Stimulated activated CD4-positive, alpha-beta T cell treated with anti-CD3 and anti-CD28 coated beads, Interleukin-4, amount 100 ng/mL, for 1 hour (primary cell): Measurements from ENCODE around the gene SVOP.

Experiments used
- DNase-seq: peaks from one replicate; pipeline ENCODE4 v3.0.0-alpha.2; 2020

The SVOP gene

GRCh38 chr12:108973629-108974152, 47.2 kb downstream of the SVOP start:
- no peak for DNase-seq

- no peak for DNase-seq
These were observed 48.5 kb downstream of the SVOP start for GRCh38 chr12:108972358-108972757.

DNA sequence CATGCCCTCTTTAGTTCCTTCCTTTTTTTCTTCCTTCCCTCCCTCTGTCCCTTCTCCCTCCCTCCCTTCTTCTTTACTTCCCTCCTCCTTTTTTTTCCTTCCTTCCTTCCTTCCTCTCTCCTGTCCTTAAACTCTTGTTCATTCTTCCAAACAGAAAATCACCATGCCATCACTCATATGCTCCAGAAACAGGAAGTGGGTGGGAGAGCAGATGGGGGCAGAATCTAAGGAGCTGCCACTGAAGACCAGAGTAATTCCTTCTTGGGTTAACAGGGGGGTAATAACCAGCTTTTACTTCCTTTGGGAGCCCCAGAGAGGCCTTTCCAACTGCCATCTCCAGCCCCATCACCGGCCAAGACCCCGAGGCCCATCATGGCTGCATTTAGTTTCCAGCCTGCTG, 51.2 kb downstream of the SVOP start:
- DNase-seq = no peak

DNA sequence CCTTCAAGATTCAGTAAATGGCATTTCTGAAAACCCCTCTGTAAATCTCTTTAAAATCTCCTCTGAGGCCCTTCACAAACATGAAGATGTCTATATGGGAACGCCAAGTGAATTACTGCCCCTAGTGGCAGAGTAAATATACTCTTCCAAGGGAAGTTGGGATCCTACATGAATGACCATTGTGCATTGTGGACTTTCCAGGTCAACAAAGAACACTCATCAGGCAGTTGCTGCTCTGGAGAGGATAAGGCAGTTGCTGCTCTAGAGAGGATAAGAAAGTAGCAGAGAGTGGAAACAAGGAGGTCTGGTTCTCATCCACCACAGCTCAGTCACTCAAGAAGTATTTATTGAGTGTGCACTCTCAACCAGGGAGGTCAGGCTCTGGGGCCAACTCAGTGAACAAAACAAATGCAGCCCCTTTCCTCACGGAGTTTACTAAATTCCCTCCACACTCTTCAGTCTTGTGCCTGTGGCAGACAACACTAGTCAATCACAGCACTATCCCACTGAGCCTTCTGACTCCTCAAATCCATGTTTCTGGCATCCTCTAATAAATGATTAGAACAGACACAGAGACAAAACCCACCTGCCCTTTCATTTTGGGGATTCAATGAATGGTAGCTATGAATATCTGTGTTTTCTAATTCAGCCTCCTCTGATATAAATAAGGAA, 52.9 kb downstream of the SVOP start:
- no peak for DNase-seq

DNA sequence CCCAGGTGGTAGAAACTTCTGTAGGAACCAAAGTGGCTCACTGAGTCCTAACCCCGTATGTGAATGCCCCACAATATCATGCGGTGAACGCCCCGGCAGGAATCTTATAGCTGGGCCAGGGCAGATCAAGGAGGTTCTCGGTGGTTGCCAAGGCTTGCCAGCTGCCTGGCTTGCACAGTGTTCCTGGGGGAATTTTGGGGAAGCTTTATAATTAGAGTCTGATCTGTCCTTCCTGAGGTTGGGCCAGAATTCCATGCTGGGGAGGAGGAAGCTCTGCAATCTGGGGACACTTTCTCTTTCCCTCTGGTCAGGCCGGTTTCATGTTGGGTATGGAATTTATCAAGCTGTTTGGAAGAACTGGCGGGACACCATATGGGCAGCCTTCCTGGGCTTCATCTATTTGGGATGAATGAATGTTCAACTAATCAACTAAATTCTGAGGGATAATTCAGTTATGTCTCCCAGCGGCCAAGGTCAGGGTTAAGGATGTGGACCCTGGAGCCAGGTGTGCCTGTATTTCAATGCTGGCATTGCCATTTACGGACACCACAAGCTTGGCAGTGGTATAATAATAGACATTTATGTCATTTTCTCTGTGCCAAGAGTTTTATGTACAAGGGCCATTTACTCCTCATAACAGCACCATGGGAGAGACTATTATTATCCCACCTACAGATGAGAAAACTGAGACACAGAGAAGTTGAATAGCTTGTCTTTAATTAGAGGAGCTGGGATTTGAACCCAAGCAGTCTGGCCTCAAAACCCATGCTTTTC, 54.3 kb downstream of the SVOP start:
- no peak for DNase-seq

DNA sequence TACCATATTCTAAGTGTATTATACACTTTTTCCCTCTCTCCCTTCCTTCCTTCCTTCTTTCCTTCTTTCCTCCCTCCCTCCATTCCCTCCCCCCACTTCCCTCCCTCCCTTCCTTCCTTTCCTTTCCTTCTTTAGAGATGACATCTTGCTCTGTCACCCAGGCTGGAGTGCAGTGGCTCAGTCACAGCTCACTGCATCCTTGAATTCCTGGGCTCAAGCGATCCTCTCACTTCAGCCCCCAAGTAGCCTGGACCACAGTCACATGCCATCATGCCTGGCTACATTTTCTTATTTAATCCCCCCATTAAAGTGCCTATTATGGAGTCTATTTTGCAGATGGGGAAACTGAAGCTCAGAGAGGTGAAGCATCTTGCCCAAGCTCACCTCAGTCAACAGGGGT, 55.0 kb downstream of the SVOP start:
- no peak for DNase-seq

GRCh38 chr12:108964371-108965352, 56.2 kb downstream of the SVOP start:
- DNase-seq = no peak

DNA sequence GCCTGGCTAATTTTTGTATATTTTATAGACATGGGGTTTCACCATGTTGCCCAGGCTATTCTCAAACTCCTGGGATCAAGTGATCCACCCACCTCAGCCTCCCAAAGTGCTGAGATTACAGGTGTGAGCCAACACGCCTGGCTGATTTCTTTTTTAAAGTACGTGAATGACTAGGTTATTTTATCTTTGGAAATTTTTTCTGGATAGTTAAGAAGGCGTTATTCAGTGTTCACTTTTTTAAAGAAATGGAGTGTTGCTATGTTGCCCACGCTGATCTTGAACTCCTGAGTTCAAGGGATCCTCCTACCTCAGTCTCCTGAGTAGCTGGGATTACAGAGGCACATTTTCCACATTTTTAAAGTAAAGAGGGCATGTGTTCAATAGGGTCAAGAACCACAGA, 58.6 kb downstream of the SVOP start:
- DNase-seq = no peak

DNA sequence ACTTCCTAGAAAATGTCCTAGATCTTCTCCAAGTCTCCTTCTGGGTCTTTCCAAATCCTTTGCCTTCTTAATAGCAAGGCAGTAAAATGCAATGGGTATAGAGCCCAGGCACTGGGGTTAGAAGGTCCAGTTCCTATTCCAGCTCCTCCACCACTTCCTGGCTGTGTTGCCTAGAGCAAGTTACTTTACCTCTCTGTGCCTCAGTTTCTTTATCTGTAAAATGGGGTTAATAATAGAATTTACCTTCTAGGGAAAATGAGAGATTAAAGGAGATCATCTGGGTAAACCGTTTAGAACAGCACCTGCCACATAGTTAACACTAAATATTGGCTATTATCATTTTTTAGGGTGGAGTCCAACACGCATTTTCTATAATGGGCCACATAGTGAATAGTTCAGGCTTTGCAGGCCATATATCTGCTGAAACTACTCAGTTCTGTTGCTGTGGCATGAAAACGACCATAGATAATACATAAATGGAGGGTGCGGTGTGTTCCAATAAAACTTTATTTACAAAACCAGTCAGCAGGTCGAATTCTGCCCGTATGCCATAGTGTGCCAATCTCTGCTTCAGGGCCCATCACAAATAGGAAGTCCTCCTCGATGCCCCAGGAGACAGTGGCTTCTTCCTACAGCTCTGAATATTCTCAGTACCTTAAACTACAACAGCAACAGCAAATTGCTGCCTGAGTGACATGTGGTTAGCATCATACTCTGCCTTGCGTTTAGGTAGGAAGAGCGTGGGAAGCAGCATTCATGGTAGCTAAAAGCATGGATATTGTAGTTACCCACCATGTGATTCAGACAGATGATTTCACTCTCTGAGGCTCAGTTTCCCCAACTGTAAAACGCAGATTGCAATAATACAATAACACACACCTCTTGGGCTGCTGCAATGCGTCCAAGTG, 60.9 kb downstream of the SVOP start:
- no peak for DNase-seq

DNA sequence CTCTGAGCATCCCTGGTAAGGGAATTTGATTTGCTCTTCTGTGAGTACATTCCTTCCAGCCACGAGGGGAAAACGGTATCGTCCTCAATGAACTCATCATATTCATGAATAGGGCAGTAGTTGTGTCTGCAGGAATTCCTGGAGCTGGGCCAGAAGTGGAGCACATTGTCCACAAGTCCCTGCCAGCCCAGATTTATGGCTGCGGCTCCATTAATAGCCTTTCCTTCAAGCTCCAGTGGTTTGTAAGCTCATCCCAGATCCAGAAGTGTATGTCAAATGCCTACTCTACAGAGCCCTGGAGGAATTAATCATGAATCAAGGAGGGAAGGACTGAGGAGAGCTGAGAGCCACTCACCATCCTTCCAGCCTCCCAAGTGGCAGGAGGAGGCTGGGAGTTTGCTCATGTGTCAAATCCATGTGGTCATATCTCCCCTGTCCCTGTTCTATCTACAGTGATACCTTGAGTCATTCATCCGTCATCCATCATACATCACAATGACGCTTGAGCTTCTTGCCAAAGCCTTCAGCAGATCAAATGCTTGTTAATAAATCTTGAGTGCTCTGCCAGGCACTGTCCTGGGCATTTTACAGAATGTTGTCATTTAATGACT, 65.5 kb downstream of the SVOP start:
- no peak for DNase-seq

DNA sequence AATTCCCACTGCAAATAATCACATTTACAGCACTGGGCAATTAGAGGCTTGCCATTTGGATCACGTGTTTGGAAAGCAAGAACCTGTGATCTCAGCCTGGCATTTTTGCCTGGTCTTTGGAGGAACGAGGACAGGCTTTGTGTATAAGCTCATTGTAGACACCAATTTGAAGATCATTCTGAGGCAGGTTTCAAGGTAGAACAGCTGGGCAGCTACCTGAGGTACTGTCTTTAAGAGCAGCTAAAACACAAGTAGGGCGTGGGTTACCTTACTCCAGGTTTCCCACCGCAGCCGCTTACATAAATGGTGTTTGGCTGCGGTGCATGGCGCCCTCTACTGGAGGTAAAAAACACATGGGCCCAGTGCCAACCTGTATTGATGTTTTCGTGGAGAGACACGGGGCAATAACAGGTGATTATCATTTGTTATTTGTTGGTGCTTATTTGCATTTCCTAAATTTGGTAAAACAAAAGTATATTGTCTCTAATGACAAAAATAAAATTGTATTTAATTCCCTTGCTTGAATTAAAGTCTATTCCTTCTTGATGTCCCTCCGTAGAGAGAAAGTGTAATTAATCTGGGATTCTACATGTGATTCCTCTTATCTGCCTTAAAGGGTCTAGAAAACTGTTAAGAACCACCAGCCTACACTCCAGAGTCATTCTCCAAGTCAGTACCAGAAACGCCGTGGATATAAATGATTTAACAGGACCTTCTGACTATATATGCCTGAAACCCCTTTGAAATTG, 69.7 kb downstream of the SVOP start:
- DNase-seq = peak; percentile 58

- no peak for DNase-seq
These were observed 70.9 kb downstream of the SVOP start for GRCh38 chr12:108949976-108950375.

DNA sequence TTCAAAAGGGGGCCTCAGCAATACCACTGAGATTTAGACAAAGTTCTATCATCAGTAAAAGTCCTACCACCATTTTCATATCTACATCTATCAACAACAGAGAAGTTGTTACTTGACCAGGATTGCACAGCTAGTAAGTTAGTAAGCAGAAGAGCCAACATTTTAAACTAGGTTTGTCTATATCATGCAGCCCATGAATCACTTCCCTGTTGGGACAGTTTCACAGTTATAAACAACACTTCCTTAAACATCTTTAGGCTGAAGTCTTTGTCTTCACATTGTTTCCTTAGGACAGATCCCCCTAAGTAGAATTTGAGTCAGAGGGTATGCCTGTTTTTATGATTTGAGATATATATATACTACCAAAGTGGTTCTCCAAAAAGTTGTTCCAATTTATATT, 72.5 kb downstream of the SVOP start:
- no peak for DNase-seq

DNA sequence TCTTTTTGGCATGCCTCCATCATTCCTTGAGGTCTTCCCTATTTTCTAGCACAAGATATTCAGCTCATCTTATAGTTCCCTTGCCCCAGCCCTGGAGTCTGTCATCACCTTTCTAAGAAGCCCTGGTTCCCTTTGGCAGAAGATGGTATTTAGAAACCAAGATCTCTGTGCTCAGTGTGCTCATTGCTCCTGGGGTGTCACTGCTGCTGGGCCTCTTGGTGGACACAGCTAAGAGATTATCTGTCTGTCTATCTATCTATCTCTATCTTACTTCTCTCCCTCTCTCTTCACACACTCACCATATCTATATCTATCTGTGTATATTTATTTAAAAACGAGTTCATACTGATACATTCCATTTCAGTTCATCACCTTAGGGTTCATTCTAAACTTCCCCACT, 73.8 kb downstream of the SVOP start:
- no peak for DNase-seq

DNA sequence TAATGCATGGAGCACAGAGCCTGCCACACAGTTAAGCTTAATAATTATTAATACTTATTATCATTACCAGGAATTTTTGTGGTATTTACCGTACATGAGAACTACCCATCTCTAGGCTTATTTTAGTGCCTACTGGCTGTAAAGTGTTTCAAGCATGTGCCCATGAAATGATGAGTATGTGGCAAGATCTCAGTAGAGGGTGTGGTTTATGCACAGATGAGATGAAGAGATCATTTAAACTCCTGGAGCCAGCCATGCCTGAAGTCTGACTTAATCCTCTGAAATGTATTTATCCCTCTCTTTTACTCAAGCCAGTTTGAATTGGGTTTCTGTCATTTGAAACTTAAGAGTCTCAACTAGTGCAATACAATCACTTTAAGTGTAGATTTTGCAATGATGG, 80.7 kb downstream of the SVOP start:
- DNase-seq = no peak

DNA sequence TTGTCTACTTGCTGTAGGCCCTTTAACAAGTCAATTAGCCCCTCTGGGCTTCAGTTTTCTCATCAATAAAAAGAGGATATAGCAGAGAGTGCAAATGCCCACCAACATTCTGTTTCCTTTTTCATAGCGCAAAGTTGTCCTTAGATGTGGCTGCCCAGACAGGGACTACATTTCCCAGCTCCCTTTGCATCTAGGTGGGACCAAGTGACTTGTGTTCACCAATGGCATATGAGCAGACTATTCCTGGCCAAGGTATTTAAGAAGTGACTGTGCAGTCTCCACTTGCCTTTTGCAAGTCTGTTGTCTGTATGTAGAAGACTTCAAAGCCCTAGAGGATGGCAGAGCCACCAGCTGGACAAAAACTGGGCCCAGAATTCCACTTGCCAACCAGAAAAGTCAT, 81.3 kb downstream of the SVOP start:
- DNase-seq = no peak

DNA sequence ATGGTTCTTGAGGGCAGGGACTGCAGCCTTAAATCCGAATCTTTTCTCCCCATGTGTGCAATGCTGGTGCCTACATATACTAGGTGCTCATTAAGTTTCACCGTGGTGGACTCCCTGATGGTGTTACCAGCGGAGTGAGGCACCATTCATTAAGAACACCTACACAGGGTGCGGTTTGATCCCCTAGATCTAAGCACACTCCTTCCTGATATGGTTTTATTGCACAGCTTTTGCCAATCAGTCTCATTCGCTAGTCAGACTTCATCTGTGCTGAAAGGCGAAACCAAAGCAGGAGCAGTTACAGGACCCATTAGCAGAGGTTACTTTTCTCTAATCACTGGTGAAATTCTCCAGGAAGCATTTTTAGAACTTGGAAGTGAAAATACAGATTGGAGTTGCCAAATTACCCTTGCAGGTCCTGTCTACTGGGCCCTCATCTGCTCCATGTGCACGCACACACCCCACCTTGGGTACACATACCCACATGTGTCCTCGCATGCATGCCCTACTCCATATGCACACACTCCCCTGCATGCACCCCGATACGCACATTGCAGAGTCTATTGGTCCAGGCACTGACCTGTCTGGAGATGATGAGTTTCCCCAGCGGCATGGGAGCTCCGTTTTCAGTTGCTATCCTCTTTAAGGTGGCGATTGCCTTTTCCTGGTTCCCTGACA, 82.5 kb downstream of the SVOP start:
- no peak for DNase-seq

DNA sequence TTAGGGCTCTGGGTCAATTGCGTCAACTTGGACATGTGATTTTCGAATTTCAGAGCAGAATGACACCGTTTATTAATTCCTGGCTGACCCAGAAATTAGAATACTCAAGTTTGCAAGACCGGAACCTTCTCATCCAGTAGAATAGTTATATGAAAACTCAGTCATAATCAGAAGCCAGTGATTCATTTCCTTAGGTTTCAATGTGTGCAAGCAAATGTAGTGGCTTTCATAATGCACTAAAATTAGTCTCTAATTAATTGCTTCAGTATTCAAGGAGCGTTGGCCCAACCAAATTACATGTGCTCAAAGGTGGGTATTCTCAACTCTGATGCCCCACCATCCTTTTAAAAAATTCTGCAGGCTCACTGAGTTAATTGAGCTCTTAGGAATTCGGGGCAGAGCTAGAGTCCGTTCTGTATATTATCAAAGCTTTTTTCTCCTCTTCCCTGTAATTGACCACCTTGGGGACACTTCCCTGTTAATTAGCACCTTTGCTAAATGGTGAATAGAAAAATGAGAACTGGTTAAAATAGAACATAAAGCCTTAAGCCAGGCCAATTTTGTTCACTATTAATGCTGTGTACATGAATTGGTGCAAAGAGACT, 85.6 kb downstream of the SVOP start:
- no peak for DNase-seq

- DNase-seq = no peak
These were observed 86.9 kb downstream of the SVOP start for GRCh38 chr12:108933949-108934348.

DNA sequence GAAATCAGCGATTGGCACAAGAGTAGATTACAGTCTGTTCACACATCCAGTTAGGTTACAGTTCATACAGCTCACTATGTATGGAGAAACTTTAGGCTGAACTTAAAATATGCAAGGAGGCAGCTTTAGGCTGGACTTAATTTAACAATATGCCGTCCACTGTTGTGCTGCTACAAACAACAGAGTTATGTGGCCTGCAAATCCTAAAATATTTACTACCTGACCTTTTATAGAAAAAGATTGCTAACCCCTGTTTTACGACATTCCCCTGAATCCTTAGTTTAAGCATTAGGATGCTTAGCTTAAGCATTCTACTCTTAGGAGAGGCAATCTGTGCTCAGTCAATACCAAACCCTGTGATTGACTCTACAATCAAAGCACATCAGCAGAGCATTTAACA, 90.1 kb downstream of the SVOP start:
- no peak for DNase-seq
